HUES48 (cell line): Measurements from ENCODE around the gene BPIFB3.

ENCODE experiments used
- H3K27ac ChIP-seq: one replicate; pipeline ENCODE4 v1.7.0; 2013; ENCODE audit warnings: low read depth, low read length, inconsistent platforms
- H3K27me3 ChIP-seq: 2 replicates; pipeline ENCODE4 v1.6.1; 2013; ENCODE audit warnings: mild to moderate bottlenecking, low read length; ENCODE audit not compliant: control insufficient read depth, insufficient read depth
- H3K36me3 ChIP-seq: 2 replicates; pipeline ENCODE4 v1.6.1; 2013; ENCODE audit warnings: low read length; ENCODE audit not compliant: control insufficient read depth, insufficient read depth
- H3K4me1 ChIP-seq: 2 replicates; pipeline ENCODE4 v1.6.1; 2013; ENCODE audit warnings: mild to moderate bottlenecking, low read length; ENCODE audit not compliant: control insufficient read depth, insufficient read depth
- H3K4me3 ChIP-seq: 2 replicates; pipeline ENCODE4 v1.5.1; 2013; ENCODE audit warnings: mild to moderate bottlenecking, low read depth, low read length
- H3K9ac ChIP-seq: 2 replicates; pipeline ENCODE4 v1.6.1; 2013; ENCODE audit warnings: mild to moderate bottlenecking, low read depth, low read length, moderate library complexity
- H3K9me3 ChIP-seq: 2 replicates; pipeline ENCODE4 v1.6.1; 2013; ENCODE audit warnings: low read length; ENCODE audit not compliant: control insufficient read depth, insufficient read depth

BPIFB3 gene, protein sequence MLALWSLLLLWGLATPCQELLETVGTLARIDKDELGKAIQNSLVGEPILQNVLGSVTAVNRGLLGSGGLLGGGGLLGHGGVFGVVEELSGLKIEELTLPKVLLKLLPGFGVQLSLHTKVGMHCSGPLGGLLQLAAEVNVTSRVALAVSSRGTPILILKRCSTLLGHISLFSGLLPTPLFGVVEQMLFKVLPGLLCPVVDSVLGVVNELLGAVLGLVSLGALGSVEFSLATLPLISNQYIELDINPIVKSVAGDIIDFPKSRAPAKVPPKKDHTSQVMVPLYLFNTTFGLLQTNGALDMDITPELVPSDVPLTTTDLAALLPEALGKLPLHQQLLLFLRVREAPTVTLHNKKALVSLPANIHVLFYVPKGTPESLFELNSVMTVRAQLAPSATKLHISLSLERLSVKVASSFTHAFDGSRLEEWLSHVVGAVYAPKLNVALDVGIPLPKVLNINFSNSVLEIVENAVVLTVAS

DNA sequence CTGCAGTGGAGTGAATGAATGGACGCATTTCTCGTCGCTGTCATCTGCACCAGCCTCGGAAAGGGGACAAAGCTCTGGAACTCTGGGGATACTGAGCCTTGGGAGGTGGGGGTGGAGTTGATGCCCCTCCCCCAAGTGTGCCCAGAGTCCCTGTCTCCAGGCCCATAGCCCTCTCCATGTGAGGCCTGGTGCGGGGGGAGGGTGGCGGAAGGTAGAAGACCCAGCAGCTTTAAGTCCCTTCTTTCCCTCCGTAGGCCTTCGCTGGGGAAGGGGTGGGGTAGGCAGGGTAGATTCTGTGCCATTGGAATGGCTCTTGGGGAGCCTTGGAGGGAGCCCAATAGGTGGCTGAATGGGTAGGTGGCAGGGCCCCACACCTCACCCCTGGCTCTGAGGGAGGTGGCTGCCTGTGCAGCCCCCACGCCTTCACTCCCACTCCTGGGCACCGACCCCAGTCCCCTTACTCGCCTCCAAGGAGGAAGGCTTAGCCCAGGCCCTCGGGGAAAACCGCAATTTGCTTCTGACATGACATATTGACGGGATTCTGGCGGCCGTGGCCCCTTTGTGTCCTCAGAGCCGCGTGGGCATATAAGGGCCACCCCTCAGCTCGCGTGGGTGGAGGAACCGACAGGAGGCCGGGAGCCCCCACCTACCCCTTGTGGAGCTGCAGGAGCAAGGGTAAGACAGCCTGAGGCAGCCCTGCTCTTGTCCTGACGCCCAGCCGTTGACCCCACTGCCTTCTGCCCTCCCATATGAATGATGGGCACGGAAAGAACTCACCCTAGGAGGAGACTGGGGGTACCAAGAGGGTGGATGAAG is at the start of gene BPIFB3:
TSS of gene BPIFB3 (plus strand) at position 613 of the 816 bp plus-strand sequence. CDS start 1,533 bp downstream, outside the sequence.
- no peak within 1 kb of the TSS for H3K4me3 ChIP-seq
- H3K4me1 ChIP-seq: peaks cover 6% of the 10 kb centered on the region; the same call in 1 of the 2 replicates

DNA sequence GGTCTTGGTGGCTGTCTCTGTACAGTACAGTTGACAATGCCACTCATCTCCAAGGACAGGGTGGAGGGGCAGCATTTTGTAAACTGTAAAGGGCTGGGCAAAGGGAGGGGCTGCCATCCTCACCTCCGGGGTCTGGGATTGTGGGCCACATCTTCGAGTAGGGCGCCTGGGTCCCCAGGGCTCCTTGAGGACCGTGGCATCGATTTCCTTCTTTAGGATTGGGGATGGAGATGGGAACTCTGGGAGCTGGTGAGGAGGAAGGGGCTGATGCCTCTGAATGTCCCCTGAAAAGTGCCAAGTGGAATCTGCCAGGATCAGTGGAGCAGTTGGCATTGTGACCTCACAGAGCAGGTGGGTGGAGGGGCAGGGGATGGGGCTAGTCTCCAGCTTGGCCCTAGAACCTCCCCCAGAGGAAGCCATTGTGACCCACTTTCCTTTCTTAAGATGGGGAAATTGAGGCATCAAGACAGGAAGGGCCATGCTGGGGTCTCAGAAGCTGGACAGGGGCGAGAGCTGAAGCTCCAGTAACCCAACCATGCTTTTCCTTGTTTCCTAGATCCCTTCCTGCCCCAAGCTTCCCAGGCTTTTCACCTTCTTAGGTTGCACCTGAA is 49.5 kb upstream of the BPIFB3 start, which contains the start of gene SUN5:
TSS of gene SUN5 (minus strand) at position 293 of the 611 bp plus-strand sequence. CDS start at position 200, 93 bp downstream.
- Histone ChIP-seq H3K9ac (no peak within 1 kb of the TSS), H3K27ac (no peak within 1 kb of the TSS), H3K27me3 (no peaks in the 10 kb centered on the region; the same call in 1 of the 2 replicates), H3K9me3 (no peaks in the 10 kb centered on the region), H3K4me1 (no peaks in the 10 kb centered on the region), H3K4me3 (no peak within 1 kb of the TSS), H3K36me3 (no peaks in the 10 kb centered on the region)

More for the DNA sequence above, at the start of gene BPIFB3:
- H3K27ac ChIP-seq: peak within 1 kb of the TSS; percentile 3
- H3K36me3 ChIP-seq: no peaks in the 10 kb centered on the region
- no peaks in the 10 kb centered on the region for H3K27me3 ChIP-seq
- H3K9ac ChIP-seq: no peak within 1 kb of the TSS
- no peaks in the 10 kb centered on the region for H3K9me3 ChIP-seq

DNA sequence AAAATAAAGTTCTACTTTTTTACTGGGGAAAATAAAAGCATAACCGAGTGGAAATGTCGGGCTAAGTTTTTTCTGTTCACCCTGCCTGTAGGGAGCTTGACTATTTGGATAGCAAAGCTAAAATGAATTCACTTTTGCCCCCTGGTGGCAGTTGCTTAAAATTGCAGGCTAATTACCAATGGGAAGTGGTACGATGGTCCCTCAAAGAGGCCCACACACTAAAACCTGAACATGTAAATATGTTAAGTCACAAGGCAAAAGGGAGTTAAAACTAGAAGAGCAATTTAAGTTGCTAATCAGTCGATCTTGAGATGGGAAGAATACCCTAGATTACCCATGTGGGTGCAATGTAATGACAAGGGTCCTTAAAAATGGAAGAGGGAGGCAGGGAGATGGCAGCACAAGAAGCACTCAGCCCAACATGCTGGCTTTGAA is 48.6 kb upstream of the BPIFB3 start:
- H3K36me3 ChIP-seq: no peaks in the 10 kb centered on the region
- no peaks in the 10 kb centered on the region for H3K9me3 ChIP-seq
- H3K27me3 ChIP-seq: no peaks in the 10 kb centered on the region; the same call in 1 of the 2 replicates
- H3K4me3 ChIP-seq: no peak overlapping the region
- no peaks in the 10 kb centered on the region for H3K4me1 ChIP-seq
- no peak overlapping the region for H3K27ac ChIP-seq
- no peak overlapping the region for H3K9ac ChIP-seq

DNA sequence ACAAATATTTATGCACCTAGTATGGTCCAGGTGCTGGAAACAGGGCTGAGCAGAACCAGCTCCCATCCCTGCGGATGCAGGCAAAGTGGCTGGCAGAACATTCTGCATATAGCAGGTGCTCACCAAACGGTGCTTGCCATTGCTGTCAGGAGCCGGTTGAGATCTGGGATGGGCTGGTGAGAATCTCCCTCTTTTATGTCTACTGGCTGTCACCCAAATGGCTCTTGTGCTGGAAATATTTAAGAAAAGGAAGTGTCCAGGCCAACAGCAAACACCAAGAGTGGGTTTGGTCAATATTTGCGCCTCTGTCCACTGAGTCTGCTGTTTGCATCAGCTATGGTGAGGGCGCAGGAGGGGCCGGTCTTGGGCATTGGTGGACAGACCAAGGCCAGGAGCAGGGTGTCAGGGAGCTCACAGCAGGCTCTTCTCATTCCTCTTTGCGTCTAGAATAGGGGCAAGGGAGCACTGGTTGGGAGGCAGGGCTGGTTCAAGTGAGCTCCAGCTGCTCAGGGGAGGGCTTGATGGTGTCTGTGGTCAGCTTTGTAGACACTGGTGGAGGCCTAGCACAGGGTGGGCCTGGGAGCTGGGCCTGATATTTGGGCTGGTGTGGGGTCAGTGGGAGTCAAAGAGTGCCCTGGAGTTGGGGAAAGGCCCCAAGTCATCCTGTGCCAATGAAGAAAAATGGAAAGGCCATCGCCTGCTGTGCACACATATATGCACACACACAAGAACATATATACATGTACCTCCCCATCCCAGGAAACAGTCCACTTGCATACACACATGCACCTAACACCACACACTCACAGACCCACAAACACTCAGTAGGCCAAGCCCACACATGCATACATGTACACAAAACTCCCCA is 47.6 kb upstream of the BPIFB3 start:
- H3K9ac ChIP-seq: no peak overlapping the region
- H3K9me3 ChIP-seq: no peaks in the 10 kb centered on the region
- H3K4me1 ChIP-seq: no peaks in the 10 kb centered on the region
- no peaks in the 10 kb centered on the region for H3K27me3 ChIP-seq
- no peak overlapping the region for H3K4me3 ChIP-seq
- no peaks in the 10 kb centered on the region for H3K36me3 ChIP-seq
- H3K27ac ChIP-seq: no peak overlapping the region

DNA sequence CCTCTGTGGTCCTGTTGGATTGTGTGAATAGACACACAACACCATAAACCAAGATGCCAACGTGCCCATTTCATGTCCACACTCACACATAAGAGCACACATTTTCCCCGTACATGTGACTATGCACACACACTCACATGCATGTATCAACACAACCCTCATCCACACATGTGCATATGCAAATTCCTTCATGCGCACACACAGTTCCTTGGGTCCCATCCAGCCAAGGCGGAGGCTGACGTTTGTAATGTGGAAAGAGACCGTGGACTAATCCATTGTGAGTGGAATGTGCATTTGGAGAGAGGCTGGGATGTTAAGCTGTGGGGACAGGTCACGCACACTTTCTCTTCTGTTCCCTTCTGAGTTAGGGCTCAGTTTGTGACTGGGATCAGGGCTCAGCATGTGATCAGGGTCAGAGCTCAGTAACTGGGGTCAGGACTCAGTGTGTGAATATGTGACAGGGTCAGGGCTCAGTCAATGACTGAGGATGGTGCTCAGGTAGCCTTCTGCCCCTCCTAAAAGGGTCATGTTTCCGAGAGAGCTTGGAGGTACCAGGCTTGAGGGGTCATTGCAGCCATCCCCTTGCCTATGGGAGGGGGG is 46.8 kb upstream of the BPIFB3 start:
- Histone ChIP-seq H3K4me1 (no peaks in the 10 kb centered on the region), H3K27me3 (no peaks in the 10 kb centered on the region), H3K9ac (no peak overlapping the region), H3K27ac (no peak overlapping the region), H3K36me3 (no peaks in the 10 kb centered on the region), H3K4me3 (no peak overlapping the region), H3K9me3 (no peaks in the 10 kb centered on the region)

DNA sequence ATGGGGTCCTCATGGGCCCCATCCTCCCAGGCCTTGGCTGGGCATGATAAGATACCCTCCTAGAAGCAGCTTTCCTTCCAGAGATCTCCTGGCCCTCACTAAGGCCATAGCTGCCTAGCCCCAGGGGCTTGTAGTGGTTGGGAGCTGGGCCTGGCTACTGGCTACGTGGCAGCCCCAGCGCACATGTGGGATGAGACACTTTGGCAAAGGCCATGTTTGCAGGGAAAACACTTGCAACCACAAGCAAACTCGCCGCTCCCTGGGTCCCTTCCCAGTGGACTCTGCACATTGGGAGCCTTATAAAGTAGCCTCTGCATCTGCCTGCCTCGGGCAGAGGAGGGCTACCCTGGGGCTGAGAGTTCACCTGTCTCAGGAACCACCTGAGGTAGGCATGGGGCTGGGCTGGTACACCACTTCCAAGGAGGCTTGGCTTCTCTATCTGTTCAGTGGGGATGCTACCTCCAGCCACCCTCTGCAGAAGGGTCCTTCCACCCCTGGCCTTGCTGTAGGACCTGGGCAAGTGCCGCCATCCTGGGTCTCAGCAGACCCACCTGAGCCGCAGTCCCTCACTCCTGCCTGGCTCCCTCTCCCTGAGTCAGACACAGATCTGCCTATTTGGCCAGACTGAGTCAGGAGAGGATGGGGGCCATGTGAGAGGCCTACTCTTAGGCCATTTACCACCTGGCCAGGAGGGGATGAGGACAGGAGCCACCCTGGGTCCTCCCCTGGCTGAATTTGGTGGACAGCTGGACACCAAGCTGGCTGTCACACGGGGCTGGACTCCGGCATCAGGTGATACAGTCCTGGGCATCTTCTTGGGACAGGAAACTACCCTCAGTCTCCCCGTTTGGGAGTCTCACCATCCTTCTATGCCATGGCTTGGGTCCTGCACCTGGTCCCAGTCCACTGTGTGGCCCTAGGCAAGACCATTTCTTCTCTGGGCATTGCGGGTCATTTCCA is 46.0 kb upstream of the BPIFB3 start, which contains the start of gene BPIFB2:
TSS of gene BPIFB2 (plus strand) at position 329 of the 960 bp plus-strand sequence. CDS start 871 bp downstream, outside the sequence.
- Histone ChIP-seq H3K4me3 (no peak within 1 kb of the TSS), H3K27ac (no peak within 1 kb of the TSS), H3K27me3 (no peaks in the 10 kb centered on the region), H3K36me3 (no peaks in the 10 kb centered on the region), H3K4me1 (no peaks in the 10 kb centered on the region), H3K9ac (no peak within 1 kb of the TSS), H3K9me3 (no peaks in the 10 kb centered on the region)

DNA sequence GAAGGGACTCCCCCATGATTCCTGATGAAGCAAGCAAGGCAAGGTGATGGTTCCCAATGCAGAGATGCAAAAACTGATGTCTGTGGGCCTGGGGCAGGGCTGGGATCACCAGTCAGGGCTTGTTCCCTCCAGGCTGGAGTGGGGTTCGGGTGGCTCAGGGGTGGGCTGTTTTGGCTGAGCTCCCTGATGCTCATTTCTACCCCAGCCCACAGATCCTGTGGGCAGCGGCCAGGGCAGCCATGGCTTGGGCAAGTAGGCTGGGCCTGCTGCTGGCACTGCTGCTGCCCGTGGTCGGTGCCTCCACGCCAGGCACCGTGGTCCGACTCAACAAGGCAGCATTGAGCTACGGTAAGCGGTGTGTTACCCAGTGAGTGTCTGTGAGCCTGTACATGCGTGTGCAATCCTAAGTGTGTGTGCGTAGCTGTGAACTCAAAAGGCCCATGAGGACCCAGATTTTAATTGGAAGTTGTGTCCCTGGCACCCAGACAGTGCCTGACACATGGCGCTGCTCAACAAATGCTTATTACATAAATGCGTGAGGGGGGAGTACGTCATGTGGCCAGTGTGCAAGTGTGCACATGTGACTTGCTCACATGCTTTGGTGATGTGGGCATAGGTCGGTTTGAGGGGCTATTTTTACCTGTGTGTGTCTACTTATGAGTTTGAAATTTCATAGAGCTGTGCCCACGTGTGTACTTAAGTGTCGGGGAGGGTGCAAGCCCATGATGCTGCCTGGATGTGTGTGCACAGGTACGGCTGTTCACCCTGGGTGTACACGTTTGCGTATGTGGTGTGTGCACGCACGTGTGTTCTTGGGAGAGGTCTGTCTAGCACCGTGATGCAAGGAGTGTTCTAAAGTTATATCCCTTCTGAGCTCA is 45.1 kb upstream of the BPIFB3 start:
- Histone ChIP-seq H3K36me3 (no peaks in the 10 kb centered on the region), H3K4me1 (no peaks in the 10 kb centered on the region), H3K4me3 (no peak overlapping the region), H3K27ac (no peak overlapping the region), H3K27me3 (no peaks in the 10 kb centered on the region), H3K9me3 (no peaks in the 10 kb centered on the region), H3K9ac (no peak overlapping the region)

DNA sequence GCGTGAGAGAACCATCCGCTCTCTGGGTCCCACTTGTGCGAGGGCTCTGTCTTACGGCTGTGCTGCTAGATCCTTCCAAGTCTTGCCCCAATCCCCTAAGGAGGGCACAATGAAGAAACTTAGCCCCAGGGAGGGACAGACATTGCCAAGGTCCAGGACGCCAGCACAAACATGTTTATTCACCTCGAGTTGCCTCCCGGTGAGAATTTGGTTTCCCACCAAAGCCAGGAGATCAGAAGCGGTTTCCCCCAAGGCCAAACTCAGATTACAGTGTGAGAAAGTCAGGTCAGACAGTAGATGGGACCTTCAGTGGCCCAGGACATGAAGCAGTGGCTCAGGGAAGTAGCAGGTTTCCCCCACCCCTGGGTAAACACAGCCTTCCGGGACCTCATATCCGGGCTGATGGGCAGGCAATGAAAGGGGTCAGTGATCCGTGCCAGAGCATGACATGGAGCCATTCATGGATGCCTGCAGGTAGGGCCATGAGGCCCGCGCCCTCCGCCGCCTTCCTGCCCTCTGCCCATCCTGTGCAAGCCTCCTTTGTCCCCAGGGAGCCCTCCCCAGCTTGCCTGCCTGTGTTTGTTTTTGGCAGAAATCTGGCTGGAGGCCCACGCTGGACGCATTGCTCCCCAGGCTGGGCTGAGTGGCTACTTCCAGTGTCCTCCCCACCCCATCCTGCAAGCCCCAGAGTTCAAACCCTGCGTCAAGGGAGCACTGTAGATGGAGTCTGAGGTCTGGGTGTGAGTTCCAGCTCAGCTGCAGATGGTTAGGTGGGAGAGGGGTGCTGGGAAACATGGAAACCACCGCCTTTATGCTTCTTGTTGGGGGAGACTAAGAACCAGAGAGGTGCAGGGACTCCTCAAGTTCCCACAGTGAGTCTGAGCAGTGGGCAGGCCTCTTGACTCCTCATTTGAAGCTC is 44.2 kb upstream of the BPIFB3 start:
- H3K9me3 ChIP-seq: no peaks in the 10 kb centered on the region
- H3K27me3 ChIP-seq: no peaks in the 10 kb centered on the region
- no peaks in the 10 kb centered on the region for H3K4me1 ChIP-seq
- no peak overlapping the region for H3K4me3 ChIP-seq
- no peak overlapping the region for H3K27ac ChIP-seq
- no peak overlapping the region for H3K9ac ChIP-seq
- no peaks in the 10 kb centered on the region for H3K36me3 ChIP-seq
